MG63 (cell line): ENCODE measurements around the gene TMEM31. TPM values are rescaled to one million over a fixed set of nuclear protein-coding genes. Genes with fewer than 3 reads are reported as not detected.

Experiments used
- DNase-seq: peaks from one replicate; pipeline ENCODE4 v3.0.0-alpha.2; 2020
- H3K27me3 ChIP-seq: fragments of 250-450 bp; sonication (Bioruptor Pico); 2 replicates; pipeline ENCODE4 v1.5.1; 2020; ENCODE audit warnings: mild to moderate bottlenecking, moderate library complexity
- H3K36me3 ChIP-seq: fragments of 250-450 bp; sonication (Bioruptor Pico); 2 replicates; pipeline ENCODE4 v1.5.1; 2020; ENCODE audit warnings: mild to moderate bottlenecking, moderate library complexity
- H3K4me3 ChIP-seq: fragments of 250-450 bp; sonication (Bioruptor Pico); 2 replicates; pipeline ENCODE4 v1.5.1; 2020; ENCODE audit warnings: mild to moderate bottlenecking, moderate library complexity
- H3K9me3 ChIP-seq: fragments of 250-450 bp; sonication (Bioruptor Pico); 2 replicates; pipeline ENCODE4 v1.5.1; 2020; ENCODE audit warnings: mild to moderate bottlenecking, moderate library complexity
- total RNA-seq: library from RNA; depleted of rRNA; stranded (reverse); fragments of >200 nt; shearing (Covaris generic); gene quantifications from 2 replicates; pipeline ENCODE4 v1.2.3, GENCODE V29; 2014; ENCODE audit warnings: low replicate concordance

Gene TMEM31
- total RNA-seq, 1 experiment from 2014 or later: not detected

DNA sequence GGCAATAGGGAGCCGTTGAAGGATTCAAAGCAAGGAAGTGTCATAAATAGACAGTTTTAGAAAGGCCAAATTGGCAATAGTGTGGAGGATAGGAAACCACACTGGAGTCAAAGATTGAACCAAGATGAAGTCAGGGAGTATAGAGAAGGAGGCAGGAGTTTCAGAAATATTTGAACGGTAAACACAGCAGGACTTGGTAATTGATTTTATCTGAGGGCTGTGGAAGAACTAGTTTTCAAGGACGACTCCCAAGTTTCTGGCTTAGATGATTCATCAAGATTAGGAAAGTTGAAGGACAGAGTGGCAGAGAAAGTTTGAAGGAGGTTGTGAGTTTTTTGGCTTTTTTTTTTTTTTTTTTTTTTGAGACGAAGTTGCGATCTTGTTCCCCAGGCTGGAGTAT, 11.5 kb upstream of the TMEM31 start:
- no peak overlapping the region for H3K4me3 ChIP-seq
- no peaks in the 10 kb centered on the region for H3K36me3 ChIP-seq
- no peaks in the 10 kb centered on the region for H3K9me3 ChIP-seq
- DNase-seq: no peak
- H3K27me3 ChIP-seq: no peaks in the 10 kb centered on the region

GRCh38 chrX:103704863-103705262, 5.8 kb upstream of the TMEM31 start:
- H3K4me3 ChIP-seq: no peak overlapping the region
- no peaks in the 10 kb centered on the region for H3K27me3 ChIP-seq
- no peaks in the 10 kb centered on the region for H3K36me3 ChIP-seq
- no peaks in the 10 kb centered on the region for H3K9me3 ChIP-seq
- no peak for DNase-seq

DNA sequence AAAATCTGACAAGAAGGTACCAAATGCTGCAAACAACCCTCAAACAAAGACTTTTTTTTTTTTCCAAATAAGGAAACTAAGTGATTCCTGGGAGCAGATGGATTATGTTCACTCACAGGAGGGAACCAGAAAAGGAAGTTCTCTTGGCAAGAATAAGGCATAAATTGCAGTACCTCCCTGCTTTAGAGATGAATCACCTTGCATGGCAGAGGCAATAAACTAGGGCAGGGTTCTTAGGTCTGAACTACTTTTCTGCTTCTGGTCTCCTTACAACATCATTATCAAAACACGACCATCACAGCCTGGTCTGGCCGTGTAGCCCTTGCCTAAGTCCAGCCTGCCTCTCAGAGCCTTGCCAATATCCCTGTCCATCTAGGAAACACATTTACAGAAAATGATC, 6.3 kb downstream of the TMEM31 start:
- no peaks in the 10 kb centered on the region for H3K36me3 ChIP-seq
- H3K27me3 ChIP-seq: no peaks in the 10 kb centered on the region
- H3K4me3 ChIP-seq: no peak overlapping the region
- peak; percentile 50 for DNase-seq
- H3K9me3 ChIP-seq: no peaks in the 10 kb centered on the region

DNA sequence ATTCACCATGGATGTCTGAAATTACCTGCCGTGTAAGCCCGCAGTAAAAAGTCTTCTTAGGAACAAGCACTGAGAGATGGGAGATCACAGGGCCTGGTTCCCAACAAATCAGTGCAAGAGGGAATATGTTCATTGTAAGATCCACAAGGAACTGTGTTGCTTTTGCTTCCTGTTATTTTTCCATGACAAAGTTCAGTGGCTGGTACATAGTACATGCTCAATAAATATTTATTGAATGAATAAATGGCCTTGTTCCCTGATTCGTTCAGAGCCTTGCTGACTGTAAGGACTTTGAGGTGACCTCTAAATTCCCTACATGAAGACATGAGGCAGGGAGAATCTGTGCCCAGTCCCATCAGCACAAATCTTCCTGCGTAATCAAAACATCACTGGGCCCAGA, 7.4 kb downstream of the TMEM31 start:
- no peak for DNase-seq
- no peaks in the 10 kb centered on the region for H3K36me3 ChIP-seq
- H3K4me3 ChIP-seq: no peak overlapping the region
- no peaks in the 10 kb centered on the region for H3K27me3 ChIP-seq
- H3K9me3 ChIP-seq: no peaks in the 10 kb centered on the region

GRCh38 chrX:103722505-103722904, 11.8 kb downstream of the TMEM31 start:
- DNase-seq: peak; percentile 11
- Histone ChIP-seq H3K9me3 (no peaks in the 10 kb centered on the region), H3K36me3 (no peaks in the 10 kb centered on the region), H3K27me3 (no peaks in the 10 kb centered on the region), H3K4me3 (no peak overlapping the region)

DNA sequence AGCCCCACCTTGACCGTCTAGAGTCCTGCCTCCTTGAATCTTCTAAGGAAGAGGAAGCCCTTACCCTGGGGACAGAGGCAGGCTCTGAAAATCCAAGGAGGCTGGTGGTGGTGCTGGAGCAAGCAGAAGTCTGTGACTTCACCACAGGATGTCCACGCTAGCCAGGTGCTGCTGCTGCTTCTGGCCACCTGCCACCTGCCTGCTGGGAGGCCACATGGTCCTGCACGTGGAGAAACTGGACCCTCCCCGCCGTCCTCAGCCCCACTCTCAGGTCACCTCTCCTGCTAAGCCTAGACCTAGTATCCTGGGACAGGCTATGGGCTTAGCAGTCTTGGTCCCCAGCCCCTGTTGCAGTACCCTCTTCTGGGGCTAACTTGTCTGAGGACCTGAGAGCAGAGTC, 15.8 kb downstream of the TMEM31 start:
- Histone ChIP-seq H3K27me3 (no peaks in the 10 kb centered on the region), H3K9me3 (no peaks in the 10 kb centered on the region), H3K36me3 (no peaks in the 10 kb centered on the region), H3K4me3 (no peak overlapping the region)
- no peak for DNase-seq

- no peaks in the 10 kb centered on the region for H3K27me3 ChIP-seq
- no peaks in the 10 kb centered on the region for H3K9me3 ChIP-seq
Measured at GRCh38 chrX:103727115-103727514, 16.4 kb downstream of the TMEM31 start.

GRCh38 chrX:103729015-103729414, 18.3 kb downstream of the TMEM31 start:
- H3K9me3 ChIP-seq: no peaks in the 10 kb centered on the region
- no peak for DNase-seq
- no peaks in the 10 kb centered on the region for H3K27me3 ChIP-seq
- no peak overlapping the region for H3K4me3 ChIP-seq
- H3K36me3 ChIP-seq: no peaks in the 10 kb centered on the region

More at GRCh38 chrX:103727115-103727514, 16.4 kb downstream of the TMEM31 start:
- no peak for DNase-seq
- Histone ChIP-seq H3K4me3 (no peak overlapping the region), H3K36me3 (no peaks in the 10 kb centered on the region)

DNA sequence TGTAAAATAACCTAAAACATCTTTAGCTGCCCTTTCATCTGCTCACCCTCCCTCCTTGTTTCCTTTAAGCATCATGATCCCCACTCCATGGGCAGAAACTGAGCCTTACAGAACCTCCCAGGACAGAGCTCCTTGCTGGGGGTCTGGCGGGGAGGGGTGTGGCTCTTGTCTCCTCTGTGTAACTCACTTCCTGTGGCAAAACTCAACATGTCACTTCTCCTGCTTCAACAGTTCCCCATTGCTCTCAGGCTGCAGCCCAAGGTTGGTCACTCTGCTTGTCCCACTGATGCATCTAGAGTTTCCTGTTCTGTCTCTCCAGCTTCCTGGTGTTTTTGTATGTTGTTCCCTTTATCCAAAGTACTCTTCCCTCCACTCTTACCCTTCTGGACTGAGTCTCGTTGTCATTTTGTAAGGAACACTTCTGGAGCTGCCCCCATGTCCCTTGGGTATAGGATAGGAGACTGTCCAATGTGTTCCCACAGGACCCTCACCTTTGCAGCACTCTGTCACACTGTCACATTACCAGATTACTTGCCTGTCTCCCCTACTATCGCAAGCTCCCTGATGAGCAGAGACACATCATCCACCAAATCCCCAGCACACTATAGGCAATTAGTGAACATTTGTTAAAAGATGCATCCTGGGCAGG, 19.6 kb downstream of the TMEM31 start:
- Histone ChIP-seq H3K27me3 (no peaks in the 10 kb centered on the region), H3K36me3 (no peaks in the 10 kb centered on the region), H3K4me3 (no peak overlapping the region), H3K9me3 (no peaks in the 10 kb centered on the region)
- DNase-seq: no peak

GRCh38 chrX:103730796-103731493, 20.2 kb downstream of the TMEM31 start:
- Histone ChIP-seq H3K36me3 (no peaks in the 10 kb centered on the region), H3K4me3 (no peak overlapping the region), H3K9me3 (no peaks in the 10 kb centered on the region), H3K27me3 (no peaks in the 10 kb centered on the region)
- peak; percentile 48 for DNase-seq

DNA sequence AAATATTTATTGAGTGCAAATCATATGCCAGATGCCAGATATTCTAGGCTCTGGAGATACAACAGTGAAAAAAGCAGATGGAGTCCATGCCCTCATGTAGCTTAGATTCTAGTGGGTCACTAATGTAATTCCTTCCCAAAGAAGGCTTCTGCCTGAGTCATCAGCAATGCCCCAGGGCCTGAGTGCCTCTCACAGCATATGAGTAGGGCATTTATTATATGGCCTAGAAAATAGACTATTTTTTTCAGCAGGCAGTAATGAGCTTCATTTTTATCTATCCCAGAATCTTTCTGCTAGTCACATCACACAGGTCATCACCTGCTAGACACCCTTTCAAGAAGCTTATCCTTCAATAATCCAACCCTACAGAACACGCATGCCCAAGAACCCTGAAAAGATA, 22.3 kb downstream of the TMEM31 start:
- DNase-seq: no peak
- H3K9me3 ChIP-seq: no peaks in the 10 kb centered on the region
- H3K4me3 ChIP-seq: no peak overlapping the region
- no peaks in the 10 kb centered on the region for H3K36me3 ChIP-seq
- no peaks in the 10 kb centered on the region for H3K27me3 ChIP-seq

DNA sequence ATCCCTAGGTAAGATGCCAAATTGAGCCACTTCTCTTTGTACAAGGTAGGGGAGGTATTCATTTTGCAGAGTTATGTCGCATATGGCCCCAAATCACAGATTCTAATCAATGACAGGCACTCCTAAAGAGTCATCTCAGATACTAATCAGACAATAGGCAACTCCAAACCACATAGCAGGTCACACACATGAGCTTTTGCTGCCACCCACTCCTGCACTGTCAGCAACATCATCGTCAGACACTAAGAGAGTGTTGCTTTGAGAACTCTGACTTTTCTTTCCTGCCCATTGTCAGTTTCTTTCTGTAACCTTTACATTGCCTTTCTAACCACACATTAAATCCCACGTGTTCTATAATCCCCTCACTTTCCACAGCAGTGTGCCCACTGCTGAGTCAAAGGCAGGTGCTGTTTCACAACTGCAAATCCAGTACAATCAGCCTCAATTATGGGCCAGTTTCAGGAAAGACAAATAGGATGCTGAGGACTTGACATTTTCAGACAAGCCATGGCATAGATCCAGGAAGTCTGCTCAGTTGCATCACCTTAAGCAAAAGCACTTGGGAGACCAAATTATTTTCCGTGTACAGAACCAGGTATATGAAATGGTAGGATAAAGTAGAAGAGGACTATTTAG, 23.5 kb downstream of the TMEM31 start:
- no peak for DNase-seq
- Histone ChIP-seq H3K9me3 (no peaks in the 10 kb centered on the region), H3K36me3 (no peaks in the 10 kb centered on the region), H3K4me3 (no peak overlapping the region), H3K27me3 (no peaks in the 10 kb centered on the region)

DNA sequence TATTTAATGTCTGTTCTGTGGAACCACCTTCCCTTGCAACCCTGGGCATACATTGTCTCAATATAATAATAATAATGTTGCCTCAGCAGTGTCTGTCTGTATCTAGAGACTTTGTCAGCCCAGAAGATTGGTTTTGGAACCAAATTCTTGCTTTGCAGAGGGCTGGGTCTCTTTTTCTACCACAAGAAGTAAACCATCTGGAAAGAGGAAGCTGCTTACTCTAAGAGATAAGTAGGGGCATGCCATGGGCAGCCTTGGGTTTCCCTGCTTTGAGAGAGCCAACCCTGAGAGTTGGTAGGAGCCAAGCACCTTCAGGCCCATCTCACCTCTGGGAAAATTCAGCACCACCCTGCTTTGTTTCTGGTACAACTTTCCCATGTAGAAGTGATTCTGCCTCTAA, 27.0 kb downstream of the TMEM31 start:
- DNase-seq: no peak
- no peak overlapping the region for H3K4me3 ChIP-seq
- no peaks in the 10 kb centered on the region for H3K36me3 ChIP-seq
- H3K9me3 ChIP-seq: no peaks in the 10 kb centered on the region
- H3K27me3 ChIP-seq: no peaks in the 10 kb centered on the region

DNA sequence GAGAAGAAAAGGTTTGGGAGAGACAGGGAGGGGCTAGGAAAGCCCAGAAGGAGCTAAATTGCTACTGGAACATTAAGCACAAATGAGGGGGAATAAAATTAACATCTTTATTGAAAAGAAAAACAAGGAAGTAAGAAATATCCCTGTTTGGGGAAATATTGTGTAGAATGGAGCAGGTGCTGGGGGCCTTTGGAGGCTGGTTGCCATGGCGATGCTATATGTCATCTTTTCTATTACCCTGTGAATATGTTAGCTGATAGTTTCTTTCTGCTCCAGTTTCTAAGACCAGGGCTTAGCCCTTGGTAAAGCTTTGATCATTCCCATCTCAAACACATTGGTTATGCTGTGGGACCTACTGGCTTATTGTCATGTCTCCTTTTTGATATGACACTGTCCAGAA, 28.7 kb downstream of the TMEM31 start:
- Histone ChIP-seq H3K9me3 (no peaks in the 10 kb centered on the region), H3K36me3 (no peaks in the 10 kb centered on the region), H3K4me3 (no peak overlapping the region), H3K27me3 (no peaks in the 10 kb centered on the region)
- no peak for DNase-seq

DNA sequence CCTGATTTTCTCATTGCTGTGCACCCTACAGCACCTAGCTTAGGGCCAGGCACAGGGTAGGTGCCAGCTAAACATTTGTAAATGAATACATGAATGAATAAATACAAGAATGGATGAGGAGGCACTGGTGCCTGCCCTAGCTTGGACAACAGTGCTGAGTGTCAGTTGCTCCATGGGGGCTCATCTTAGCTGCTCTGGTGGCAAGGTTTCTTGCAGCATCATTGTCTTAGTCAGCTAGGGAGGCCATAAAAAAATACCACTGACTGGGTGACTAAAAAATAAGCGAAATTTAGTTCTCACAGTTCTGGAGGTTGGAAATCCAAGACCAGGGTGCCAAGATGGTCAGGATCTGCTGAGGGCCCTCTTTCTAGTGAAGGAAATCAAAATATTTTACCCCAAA, 31.2 kb downstream of the TMEM31 start:
- no peaks in the 10 kb centered on the region for H3K27me3 ChIP-seq
- H3K36me3 ChIP-seq: no peaks in the 10 kb centered on the region
- no peaks in the 10 kb centered on the region for H3K9me3 ChIP-seq
- no peak for DNase-seq
- H3K4me3 ChIP-seq: no peak overlapping the region

- H3K4me3 ChIP-seq: no peak overlapping the region
Measured at GRCh38 chrX:103742339-103742738, 31.6 kb downstream of the TMEM31 start.

DNA sequence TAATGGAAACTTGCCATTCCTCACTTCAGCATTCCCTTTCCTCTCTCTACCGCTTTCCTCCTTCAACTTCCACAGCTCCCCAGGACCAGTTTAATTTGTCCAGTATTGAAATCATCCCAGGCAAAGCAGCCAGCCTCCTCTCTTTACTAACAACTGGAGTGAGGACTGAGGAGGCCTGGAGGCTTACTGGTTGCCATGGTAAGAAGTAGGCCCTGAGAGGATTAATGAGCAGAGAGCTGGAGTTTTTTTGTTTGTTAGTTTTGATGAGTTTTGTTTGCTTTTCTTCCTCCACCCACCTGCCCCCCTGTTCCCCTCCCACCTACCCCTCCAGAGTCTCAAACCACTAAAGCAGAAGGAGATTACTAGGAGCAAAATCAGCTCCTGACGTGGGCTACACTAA, 36.5 kb downstream of the TMEM31 start:
- Histone ChIP-seq H3K9me3 (no peaks in the 10 kb centered on the region), H3K36me3 (no peaks in the 10 kb centered on the region), H3K4me3 (no peak overlapping the region), H3K27me3 (no peaks in the 10 kb centered on the region)
- DNase-seq: no peak

More at GRCh38 chrX:103742339-103742738, 31.6 kb downstream of the TMEM31 start:
- H3K27me3 ChIP-seq: no peaks in the 10 kb centered on the region
- H3K36me3 ChIP-seq: no peaks in the 10 kb centered on the region
- DNase-seq: no peak
- H3K9me3 ChIP-seq: no peaks in the 10 kb centered on the region

GRCh38 chrX:103754401-103754800, 43.7 kb downstream of the TMEM31 start:
- Histone ChIP-seq H3K27me3 (no peaks in the 10 kb centered on the region), H3K4me3 (no peak overlapping the region), H3K36me3 (no peaks in the 10 kb centered on the region), H3K9me3 (no peaks in the 10 kb centered on the region)
- no peak for DNase-seq
